HepG2 (cell line): ENCODE results near the gene ASPHD1. TPM values are rescaled to one million over a fixed set of nuclear protein-coding genes. Genes with fewer than 3 reads are reported as not detected.

Experiments
- CERS6 ChIP-seq: sonication (generic); formaldehyde crosslinking; IDR thresholded peaks from 2 replicates; pipeline ENCODE4 v1.5.0; 2020; ENCODE audit warnings: missing genetic modification reagents
- GLMP ChIP-seq: sonication (generic); formaldehyde crosslinking; IDR thresholded peaks from 2 replicates; pipeline ENCODE4 v1.9.0; 2021; ENCODE audit warnings: missing genetic modification reagents, mild to moderate bottlenecking, borderline replicate concordance
- HDAC6 ChIP-seq: fragments of 200-600 bp; sonication (generic); IDR thresholded peaks from 2 replicates; pipeline ENCODE4 v1.7.0; 2017; ENCODE audit warnings: mild to moderate bottlenecking, antibody characterized with exemption, low read length, low read depth
- HOXA9 ChIP-seq: sonication (generic); formaldehyde crosslinking; IDR thresholded peaks from 2 replicates; pipeline ENCODE4 v1.8.1; 2022; ENCODE audit warnings: missing genetic modification reagents, mild to moderate bottlenecking, moderate library complexity, borderline replicate concordance
- JDP2 ChIP-seq: sonication (generic); formaldehyde crosslinking; IDR thresholded peaks from 2 replicates; pipeline ENCODE4 v1.8.1; 2022; ENCODE audit warnings: missing genetic modification reagents, borderline replicate concordance
- KDM6A ChIP-seq: IDR thresholded peaks from 2 replicates; pipeline ENCODE4 v1.6.1; 2016; ENCODE audit warnings: low read depth
- MXD4 ChIP-seq: IDR thresholded peaks from 2 replicates; pipeline ENCODE4 v1.6.1; 2016; ENCODE audit warnings: mild to moderate bottlenecking, missing biosample characterization, missing genetic modification reagents
- NFKB2 ChIP-seq: sonication (generic); formaldehyde crosslinking; IDR thresholded peaks from 2 replicates; pipeline ENCODE4 v1.4.0; 2020; ENCODE audit warnings: missing genetic modification reagents, borderline replicate concordance
- NFYC ChIP-seq: IDR thresholded peaks from 2 replicates; pipeline ENCODE4 v1.6.1; 2016; ENCODE audit warnings: missing genetic modification reagents, missing compliant biosample characterization
- POLR2A ChIP-seq, 2 experiments: IDR thresholded peaks; 2 replicates each; pipeline ENCODE4 v1.6.1; 2011; ENCODE audit warnings: low read depth in 2 of 2, low read length in 2 of 2, mild to moderate bottlenecking in 1 of 2, moderate library complexity in 1 of 2; ENCODE audit not compliant: insufficient read depth in 1 of 2
- SAP130 ChIP-seq: IDR thresholded peaks from 2 replicates; pipeline ENCODE4 v1.6.1; 2016; ENCODE audit warnings: low read depth
- SOX5 ChIP-seq: IDR thresholded peaks from 2 replicates; pipeline ENCODE4 v1.6.1; 2016; ENCODE audit warnings: borderline replicate concordance
- WIZ ChIP-seq: sonication (generic); formaldehyde crosslinking; IDR thresholded peaks from 2 replicates; pipeline ENCODE4 v1.5.1; 2020; ENCODE audit warnings: mild to moderate bottlenecking, missing genetic modification reagents
- ZBTB10 ChIP-seq: sonication (generic); formaldehyde crosslinking; IDR thresholded peaks from 2 replicates; pipeline ENCODE4 v1.4.0; 2020; ENCODE audit warnings: missing genetic modification reagents, borderline replicate concordance
- ZBTB39 ChIP-seq: sonication (generic); formaldehyde crosslinking; IDR thresholded peaks from 2 replicates; pipeline ENCODE4 v1.5.0; 2020; ENCODE audit warnings: missing genetic modification reagents
- ZNF10 ChIP-seq: sonication (generic); formaldehyde crosslinking; IDR thresholded peaks from 2 replicates; pipeline ENCODE4 v1.4.0; 2020; ENCODE audit warnings: mild to moderate bottlenecking, low read depth, missing genetic modification reagents, borderline replicate concordance
- ZNF17 ChIP-seq: sonication (generic); formaldehyde crosslinking; IDR thresholded peaks from 2 replicates; pipeline ENCODE4 v1.5.0; 2020; ENCODE audit warnings: mild to moderate bottlenecking, missing genetic modification reagents
- ZNF354B ChIP-seq: sonication (generic); formaldehyde crosslinking; IDR thresholded peaks from 2 replicates; pipeline ENCODE4 v1.8.0; 2022; ENCODE audit warnings: mild to moderate bottlenecking, missing genetic modification reagents
- ZNF451 ChIP-seq: sonication (generic); formaldehyde crosslinking; IDR thresholded peaks from 2 replicates; pipeline ENCODE4 v1.5.0; 2020; ENCODE audit warnings: mild to moderate bottlenecking, missing genetic modification reagents
- ZNF678 ChIP-seq: sonication (generic); formaldehyde crosslinking; IDR thresholded peaks from 2 replicates; pipeline ENCODE4 v1.4.0; 2020; ENCODE audit warnings: mild to moderate bottlenecking, missing genetic modification reagents
- ZSCAN30 ChIP-seq: sonication (generic); formaldehyde crosslinking; IDR thresholded peaks from 2 replicates; pipeline ENCODE4 v1.5.0; 2020; ENCODE audit warnings: mild to moderate bottlenecking, missing genetic modification reagents
- ZSCAN5A ChIP-seq: sonication (generic); formaldehyde crosslinking; IDR thresholded peaks from 2 replicates; pipeline ENCODE4 v1.8.0; 2022; ENCODE audit warnings: mild to moderate bottlenecking, missing genetic modification reagents, borderline replicate concordance
- polyA plus RNA-seq, 8 experiments: library from polyadenylated mRNA; depleted of rRNA in 3 of 8; stranded (reverse) in 7 of 8; unstranded in 1 of 8; fragments of >200 nt; fragmentation: Illumina TruSeq in 4 of 8; extraction: Trizol in 4 of 8; gene quantifications; 2 replicates each; pipeline versions ENCODE4 v1.2.1 to v1.2.3, GENCODE V29; 2011 to 2016; ENCODE audit warnings: low read depth in 4 of 8, missing spikeins in 1 of 8, mixed read lengths in 1 of 8; ENCODE audit not compliant: insufficient read depth in 1 of 8
- total RNA-seq, 5 experiments: library from RNA; depleted of rRNA; stranded (reverse); fragments of >200 nt; fragmentation: Illumina TruSeq; extraction: Trizol; gene quantifications; 2 replicates each; pipeline ENCODE4 v1.2.3, GENCODE V29; 2016; ENCODE audit warnings: low read depth in 1 of 5

Gene ASPHD1
- total and polyA plus RNA-seq, 2 of the 13 experiments (the other 11 are each of a cell fraction or from before 2014, with no cell fraction given) = 13.1 to 19.7 TPM

GRCh38 chr16:29899516-29900101, 679 bp upstream of the ASPHD1 start, which contains the start of gene SEZ6L2 (continued):
- no peak for TF ChIP-seq ZNF354B
- no peak for TF ChIP-seq ZNF17
- peak; percentile 95 for TF ChIP-seq CERS6 (CRISPR knock-in tag)
- no peak for TF ChIP-seq ZNF678 (CRISPR knock-in tag)
- 0 out of 2 replicates have a peak, but pooled peaks have one; percentile 64 for TF ChIP-seq ZBTB39 (CRISPR knock-in tag)
- TF ChIP-seq POLR2A (IDR thresholded peaks at IDR 0.05; ENCODE audit: insufficient read depth in 1 of 2, low read depth in 2 of 2, low read length in 2 of 2) = peak in 1 of 2 experiments; percentile 62; a peak in 2 of 4 replicates
- no peak; the same call in 1 of the 2 replicates for TF ChIP-seq HOXA9 (CRISPR knock-in tag)
- no peak for TF ChIP-seq NFYC (CRISPR knock-in tag)
- no peak; the same call in 1 of the 2 replicates for TF ChIP-seq ZBTB10 (CRISPR knock-in tag)
- TF ChIP-seq SAP130 (CRISPR knock-in tag) = peak; percentile 92
- no peak for TF ChIP-seq GLMP (CRISPR knock-in tag)
- TF ChIP-seq JDP2 (CRISPR knock-in tag) = no peak
- TF ChIP-seq SOX5 (CRISPR knock-in tag) = no peak
- 0 out of 2 replicates have a peak, but pooled peaks have one; percentile 41 for TF ChIP-seq ZNF10 (CRISPR knock-in tag)
- TF ChIP-seq ZNF451 = no peak
- TF ChIP-seq KDM6A (CRISPR knock-in tag) = no peak
- no peak for TF ChIP-seq HDAC6
- peak; percentile 91; the same call in 1 of the 2 replicates for TF ChIP-seq MXD4 (CRISPR knock-in tag)
- TF ChIP-seq ZSCAN30 (CRISPR knock-in tag) = no peak; the same call in 1 of the 2 replicates
- TF ChIP-seq WIZ (CRISPR knock-in tag) = peak; percentile 47; the same call in 1 of the 2 replicates
- no peak; the same call in 1 of the 2 replicates for TF ChIP-seq ZSCAN5A (CRISPR knock-in tag)
- TF ChIP-seq NFKB2 (CRISPR knock-in tag) = peak; percentile 99
